ENCODE data around the gene NOC3L. TPM values are rescaled to one million over a fixed set of nuclear protein-coding genes. Genes with fewer than 3 reads are reported as not detected.
"Not testable (repeated sequence)": the region's sequence is repeated elsewhere in the genome, so short reads cannot be mapped to it uniquely, and the experiment has no call there.

The NOC3L gene
- total RNA-seq, 4 donors from 2014 or later: 8.7 to 14.2 (median 10.3) TPM

GRCh38 chr10:94397549-94398370 is 35.0 kb upstream of the NOC3L start:
- WGBS, 2 donors: 53 to 62% methylated on average over 12 of the region's 12 CpGs
- intact Hi-C loops (cut with DNase I; ENCODE audit: low total_unique reads): no loop called here
- H3K4me3 ChIP-seq (ENCODE audit: low read depth, poor library complexity, severe bottlenecking): no peak overlapping the region
- no peak for DNase-seq (ENCODE audit: low spot score in 2 of 2)
- TF ChIP-seq POLR2A (IDR thresholded peaks at IDR 0.05) (no peak), CTCF (IDR thresholded peaks at IDR 0.05) (no peak)

GRCh38 chr10:94392117-94392516 is 29.4 kb upstream of the NOC3L start:
- 89 to 94% methylated on average over 9 of the region's 9 CpGs for WGBS, 2 donors
- intact Hi-C loops (cut with DNase I; ENCODE audit: low total_unique reads); DNase-seq (ENCODE audit: low spot score in 2 of 2); H3K4me3 ChIP-seq (ENCODE audit: low read depth, poor library complexity, severe bottlenecking): not testable (repeated sequence)

- intact Hi-C loops (cut with DNase I; ENCODE audit: low total_unique reads); DNase-seq (ENCODE audit: low spot score in 2 of 2); H3K4me3 ChIP-seq (ENCODE audit: low read depth, poor library complexity, severe bottlenecking): not testable (repeated sequence)
- 92 to 94% methylated on average over 3 of the region's 3 CpGs for WGBS, 2 donors
Observed at GRCh38 chr10:94385733-94386132, 23.0 kb upstream of the NOC3L start.

DNA sequence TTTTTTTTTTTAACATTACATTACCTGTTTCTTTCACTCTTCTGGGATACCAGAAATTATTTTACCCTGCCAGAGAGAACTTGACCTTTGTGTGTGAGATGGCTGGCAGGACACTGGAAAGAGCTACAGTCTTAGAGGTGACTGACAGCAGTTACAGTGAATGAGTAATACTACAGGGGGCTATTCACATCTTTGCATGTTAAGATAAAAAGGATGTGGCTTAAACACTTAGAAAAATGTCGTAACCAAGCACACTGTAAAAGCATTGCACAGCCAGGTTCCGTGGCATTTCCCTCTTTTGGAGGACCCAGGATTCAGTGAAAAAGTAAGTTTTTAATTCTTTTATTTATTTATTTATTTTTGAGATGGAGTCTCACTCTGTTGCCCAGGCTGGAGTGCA is 20.8 kb upstream of the NOC3L start:
- intact Hi-C loops (cut with DNase I; ENCODE audit: low total_unique reads): no loop called here
- H3K4me3 ChIP-seq (ENCODE audit: low read depth, poor library complexity, severe bottlenecking): no peak overlapping the region
- WGBS, 2 donors: 82 to 84% methylated on average over 2 of the region's 2 CpGs
- TF ChIP-seq POLR2A (IDR thresholded peaks at IDR 0.05) (no peak), CTCF (IDR thresholded peaks at IDR 0.05) (no peak)
- DNase-seq (ENCODE audit: low spot score in 2 of 2): no peak

DNA sequence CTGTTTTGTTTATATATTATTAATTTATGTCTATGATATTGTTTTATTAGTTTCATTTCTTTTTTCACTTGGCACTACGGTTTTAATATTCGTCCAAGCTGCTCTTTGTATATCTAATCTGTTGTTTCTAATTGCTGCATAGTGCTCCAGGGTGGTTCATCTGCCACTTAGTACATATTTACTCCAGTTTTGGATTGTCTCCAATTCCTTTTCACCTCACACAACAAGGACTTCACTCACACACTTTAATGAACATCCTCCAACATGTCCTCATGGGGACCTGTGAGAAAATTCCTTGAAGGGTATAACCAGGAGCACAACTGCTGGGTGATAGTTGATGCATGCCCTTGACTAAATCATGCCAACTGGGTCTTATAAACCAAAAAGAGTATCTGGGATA is 14.1 kb upstream of the NOC3L start:
- DNase-seq (ENCODE audit: low spot score in 2 of 2): no peak
- WGBS, 2 donors: 61 to 72% methylated on average over 2 of the region's 2 CpGs

DNA sequence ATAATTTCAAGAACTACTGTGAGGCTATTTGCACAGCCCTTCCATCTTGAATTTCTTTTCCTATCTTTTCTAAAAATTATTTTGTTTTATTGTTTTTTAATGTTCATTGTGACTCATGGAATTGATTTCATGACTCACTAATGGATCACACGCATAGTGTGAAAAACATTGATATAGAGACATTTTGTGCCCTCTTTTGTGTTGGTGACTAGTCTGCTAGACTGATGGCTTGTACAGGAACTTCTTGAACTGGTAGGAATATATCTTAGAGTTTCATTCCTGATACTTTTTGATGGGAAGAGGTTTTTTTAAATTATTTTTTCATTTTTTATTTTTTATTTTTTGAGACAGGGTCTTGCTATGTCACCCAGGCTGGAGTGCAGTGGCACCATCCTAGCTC is 12.6 kb upstream of the NOC3L start:
- TF ChIP-seq POLR2A (IDR thresholded peaks at IDR 0.05) (no peak), CTCF (IDR thresholded peaks at IDR 0.05) (no peak)
- no peak for DNase-seq (ENCODE audit: low spot score in 2 of 2)
- no peak overlapping the region for H3K4me3 ChIP-seq (ENCODE audit: low read depth, poor library complexity, severe bottlenecking)
- WGBS, 2 donors: 87 to 88% methylated on average over 1 of the region's 1 CpG
- intact Hi-C loops (cut with DNase I; ENCODE audit: low total_unique reads): no loop called here

More for the DNA sequence above, 14.1 kb upstream of the NOC3L start:
- H3K4me3 ChIP-seq (ENCODE audit: low read depth, poor library complexity, severe bottlenecking): no peak overlapping the region
- TF ChIP-seq POLR2A (IDR thresholded peaks at IDR 0.05): no peak
- TF ChIP-seq CTCF (IDR thresholded peaks at IDR 0.05): no peak
- intact Hi-C loops (cut with DNase I; ENCODE audit: low total_unique reads): no loop called here

DNA sequence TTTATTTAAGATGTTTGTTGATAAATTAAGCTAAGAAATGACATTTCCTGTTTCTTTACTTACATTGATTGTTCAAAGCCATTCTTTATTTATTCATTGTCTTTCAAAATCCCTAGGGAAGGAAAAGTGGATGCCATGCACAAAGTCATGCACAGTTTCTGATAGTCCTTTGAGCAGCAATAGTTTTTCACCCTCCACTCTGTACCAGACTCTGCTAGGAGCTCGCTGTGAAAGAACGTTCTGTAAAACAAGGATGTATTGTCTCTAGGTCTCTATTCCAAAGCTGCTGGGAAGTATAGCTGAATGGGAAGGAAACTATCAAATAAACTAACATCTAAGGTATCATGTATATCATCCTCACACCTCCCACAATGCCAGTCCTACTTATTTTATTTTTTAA is 7.8 kb upstream of the NOC3L start:
- DNase-seq (ENCODE audit: low spot score in 2 of 2): no peak
- WGBS, 2 donors: 68 to 70% methylated on average over 2 of the region's 2 CpGs
- TF ChIP-seq POLR2A (IDR thresholded peaks at IDR 0.05): no peak
- intact Hi-C loops (cut with DNase I; ENCODE audit: low total_unique reads): no loop called here
- H3K4me3 ChIP-seq (ENCODE audit: low read depth, poor library complexity, severe bottlenecking): no peak overlapping the region
